ENCODE results near the gene TP53INP2.

Gene TP53INP2

DNA sequence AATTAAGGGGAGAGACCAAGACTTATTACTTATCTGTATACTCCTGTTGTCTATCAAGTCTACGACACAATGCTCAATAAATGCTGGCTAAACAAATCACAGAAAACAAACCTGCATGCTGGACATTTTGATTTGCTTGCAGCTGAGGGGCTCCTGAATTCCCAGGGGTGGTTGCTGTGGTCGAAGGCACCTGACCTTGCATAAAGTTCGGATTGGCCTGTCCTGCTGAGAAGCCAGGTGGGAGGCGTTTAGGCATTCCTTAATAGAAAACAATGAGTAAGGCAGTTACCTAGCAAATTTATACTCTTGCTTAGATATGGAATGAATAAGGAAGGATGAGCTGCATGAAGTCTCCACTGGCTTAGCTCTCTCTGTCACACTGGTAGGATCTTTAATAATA lies 50.5 kb downstream of the TP53INP2 start:
- TF ChIP-seq TCF12 (IDR thresholded peaks at IDR 0.05; ENCODE audit: low read depth) (no peak), EGR1 (IDR thresholded peaks at IDR 0.05) (no peak), YY1 (IDR thresholded peaks at IDR 0.05; ENCODE audit: low read depth) (no peak), TAF1 (IDR thresholded peaks at IDR 0.05; ENCODE audit: low read depth) (no peak), ZBTB7A (IDR thresholded peaks at IDR 0.05; ENCODE audit: low read depth) (no peak), RAD21 (IDR thresholded peaks at IDR 0.05; ENCODE audit: low read depth) (no peak), CEBPB (IDR thresholded peaks at IDR 0.05) (no peak), CREB1 (IDR thresholded peaks at IDR 0.05; ENCODE audit: low read depth) (no peak)
- TF ChIP-seq, protein P1, sequence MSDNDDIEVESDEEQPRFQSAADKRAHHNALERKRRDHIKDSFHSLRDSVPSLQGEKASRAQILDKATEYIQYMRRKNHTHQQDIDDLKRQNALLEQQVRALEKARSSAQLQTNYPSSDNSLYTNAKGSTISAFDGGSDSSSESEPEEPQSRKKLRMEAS (IDR thresholded peaks at IDR 0.05): no peak
- TF ChIP-seq, protein P2, sequence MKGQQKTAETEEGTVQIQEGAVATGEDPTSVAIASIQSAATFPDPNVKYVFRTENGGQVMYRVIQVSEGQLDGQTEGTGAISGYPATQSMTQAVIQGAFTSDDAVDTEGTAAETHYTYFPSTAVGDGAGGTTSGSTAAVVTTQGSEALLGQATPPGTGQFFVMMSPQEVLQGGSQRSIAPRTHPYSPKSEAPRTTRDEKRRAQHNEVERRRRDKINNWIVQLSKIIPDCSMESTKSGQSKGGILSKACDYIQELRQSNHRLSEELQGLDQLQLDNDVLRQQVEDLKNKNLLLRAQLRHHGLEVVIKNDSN (IDR thresholded peaks at IDR 0.05): no peak

DNA sequence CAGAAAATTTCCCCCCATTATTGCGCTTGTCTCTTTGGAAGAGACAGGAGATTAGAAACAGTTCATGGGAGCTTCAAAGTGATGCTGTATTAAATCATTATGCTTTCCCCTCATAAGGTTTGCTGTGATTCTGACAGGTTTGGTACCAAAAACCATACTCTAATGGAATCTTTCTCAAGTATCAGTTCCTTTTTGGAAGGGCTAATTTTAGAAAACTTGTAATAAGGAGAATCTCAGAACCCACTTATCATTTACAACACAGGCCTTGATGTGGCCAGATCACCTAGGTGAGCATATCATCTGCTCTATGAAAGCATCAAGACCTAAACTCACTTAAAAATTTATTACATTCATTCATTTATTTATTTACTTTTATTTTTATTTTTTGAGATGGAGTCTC lies 51.2 kb downstream of the TP53INP2 start:
- TF ChIP-seq ZBTB7A (IDR thresholded peaks at IDR 0.05; ENCODE audit: low read depth) (no peak), NFIC (IDR thresholded peaks at IDR 0.05) (no peak), TEAD4 (IDR thresholded peaks at IDR 0.05) (no peak), TCF12 (IDR thresholded peaks at IDR 0.05; ENCODE audit: low read depth) (no peak), EP300 (IDR thresholded peaks at IDR 0.05; ENCODE audit: borderline replicate concordance) (no peak), TAF1 (IDR thresholded peaks at IDR 0.05; ENCODE audit: low read depth) (no peak), CEBPB (IDR thresholded peaks at IDR 0.05) (no peak), FOXM1 (IDR thresholded peaks at IDR 0.05; ENCODE audit: borderline replicate concordance, low read depth) (no peak), YY1 (IDR thresholded peaks at IDR 0.05; ENCODE audit: low read depth) (no peak), EGR1 (IDR thresholded peaks at IDR 0.05) (no peak), CREB1 (IDR thresholded peaks at IDR 0.05; ENCODE audit: low read depth) (no peak), RAD21 (IDR thresholded peaks at IDR 0.05; ENCODE audit: low read depth) (no peak)
- TF ChIP-seq, protein P2 (IDR thresholded peaks at IDR 0.05): no peak
- TF ChIP-seq, protein P1 (IDR thresholded peaks at IDR 0.05): no peak
- TF ChIP-seq, protein P3, sequence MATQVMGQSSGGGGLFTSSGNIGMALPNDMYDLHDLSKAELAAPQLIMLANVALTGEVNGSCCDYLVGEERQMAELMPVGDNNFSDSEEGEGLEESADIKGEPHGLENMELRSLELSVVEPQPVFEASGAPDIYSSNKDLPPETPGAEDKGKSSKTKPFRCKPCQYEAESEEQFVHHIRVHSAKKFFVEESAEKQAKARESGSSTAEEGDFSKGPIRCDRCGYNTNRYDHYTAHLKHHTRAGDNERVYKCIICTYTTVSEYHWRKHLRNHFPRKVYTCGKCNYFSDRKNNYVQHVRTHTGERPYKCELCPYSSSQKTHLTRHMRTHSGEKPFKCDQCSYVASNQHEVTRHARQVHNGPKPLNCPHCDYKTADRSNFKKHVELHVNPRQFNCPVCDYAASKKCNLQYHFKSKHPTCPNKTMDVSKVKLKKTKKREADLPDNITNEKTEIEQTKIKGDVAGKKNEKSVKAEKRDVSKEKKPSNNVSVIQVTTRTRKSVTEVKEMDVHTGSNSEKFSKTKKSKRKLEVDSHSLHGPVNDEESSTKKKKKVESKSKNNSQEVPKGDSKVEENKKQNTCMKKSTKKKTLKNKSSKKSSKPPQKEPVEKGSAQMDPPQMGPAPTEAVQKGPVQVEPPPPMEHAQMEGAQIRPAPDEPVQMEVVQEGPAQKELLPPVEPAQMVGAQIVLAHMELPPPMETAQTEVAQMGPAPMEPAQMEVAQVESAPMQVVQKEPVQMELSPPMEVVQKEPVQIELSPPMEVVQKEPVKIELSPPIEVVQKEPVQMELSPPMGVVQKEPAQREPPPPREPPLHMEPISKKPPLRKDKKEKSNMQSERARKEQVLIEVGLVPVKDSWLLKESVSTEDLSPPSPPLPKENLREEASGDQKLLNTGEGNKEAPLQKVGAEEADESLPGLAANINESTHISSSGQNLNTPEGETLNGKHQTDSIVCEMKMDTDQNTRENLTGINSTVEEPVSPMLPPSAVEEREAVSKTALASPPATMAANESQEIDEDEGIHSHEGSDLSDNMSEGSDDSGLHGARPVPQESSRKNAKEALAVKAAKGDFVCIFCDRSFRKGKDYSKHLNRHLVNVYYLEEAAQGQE (IDR thresholded peaks at IDR 0.05; ENCODE audit: low read depth): no peak

DNA sequence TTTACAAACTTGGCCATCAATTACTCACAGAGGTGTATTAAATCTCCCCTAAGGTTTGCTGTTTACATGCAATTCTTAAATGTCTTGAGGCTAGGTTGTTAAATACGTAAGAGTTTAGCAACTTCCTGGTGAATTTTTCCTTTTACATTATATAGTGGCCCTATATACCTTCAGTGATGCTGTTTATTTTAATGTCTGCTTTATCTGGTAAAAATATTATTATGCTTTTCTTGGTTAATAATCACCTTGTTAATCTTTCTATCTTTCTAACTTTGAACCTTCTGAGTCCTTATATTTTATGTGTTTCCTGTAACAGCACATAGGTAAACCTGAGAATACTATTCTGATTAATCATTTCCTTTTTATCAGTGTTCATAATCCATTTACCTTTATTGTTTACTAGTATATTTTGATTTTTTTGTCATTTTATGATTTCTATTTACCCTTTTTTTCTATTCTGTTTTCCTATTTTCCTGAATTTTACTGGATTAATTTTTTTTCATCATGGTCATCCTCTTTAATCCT lies 57.9 kb downstream of the TP53INP2 start:
- TF ChIP-seq FOXM1 (IDR thresholded peaks at IDR 0.05; ENCODE audit: borderline replicate concordance, low read depth) (no peak), CEBPB (IDR thresholded peaks at IDR 0.05) (no peak), ZBTB7A (IDR thresholded peaks at IDR 0.05; ENCODE audit: low read depth) (no peak), NFIC (IDR thresholded peaks at IDR 0.05) (no peak), CREB1 (IDR thresholded peaks at IDR 0.05; ENCODE audit: low read depth) (no peak), EGR1 (IDR thresholded peaks at IDR 0.05) (no peak), TCF12 (IDR thresholded peaks at IDR 0.05; ENCODE audit: low read depth) (no peak)
- TF ChIP-seq, protein P2 (IDR thresholded peaks at IDR 0.05): no peak
- TF ChIP-seq, protein P3 (IDR thresholded peaks at IDR 0.05; ENCODE audit: low read depth): no peak

Data from Ishikawa (cell line).